Activated gamma-delta T cell treated with Interleukin-2 at 50 U/mL for 16 hours (primary cell): ENCODE data around the gene AIG1.
"Not testable (repeated sequence)": the region's sequence is repeated elsewhere in the genome, so short reads cannot be mapped to it uniquely, and the experiment has no call there.

Source experiments
- DNase-seq: peaks from one replicate; pipeline ENCODE4 v3.0.0-alpha.2; 2020

AIG1 gene

DNA sequence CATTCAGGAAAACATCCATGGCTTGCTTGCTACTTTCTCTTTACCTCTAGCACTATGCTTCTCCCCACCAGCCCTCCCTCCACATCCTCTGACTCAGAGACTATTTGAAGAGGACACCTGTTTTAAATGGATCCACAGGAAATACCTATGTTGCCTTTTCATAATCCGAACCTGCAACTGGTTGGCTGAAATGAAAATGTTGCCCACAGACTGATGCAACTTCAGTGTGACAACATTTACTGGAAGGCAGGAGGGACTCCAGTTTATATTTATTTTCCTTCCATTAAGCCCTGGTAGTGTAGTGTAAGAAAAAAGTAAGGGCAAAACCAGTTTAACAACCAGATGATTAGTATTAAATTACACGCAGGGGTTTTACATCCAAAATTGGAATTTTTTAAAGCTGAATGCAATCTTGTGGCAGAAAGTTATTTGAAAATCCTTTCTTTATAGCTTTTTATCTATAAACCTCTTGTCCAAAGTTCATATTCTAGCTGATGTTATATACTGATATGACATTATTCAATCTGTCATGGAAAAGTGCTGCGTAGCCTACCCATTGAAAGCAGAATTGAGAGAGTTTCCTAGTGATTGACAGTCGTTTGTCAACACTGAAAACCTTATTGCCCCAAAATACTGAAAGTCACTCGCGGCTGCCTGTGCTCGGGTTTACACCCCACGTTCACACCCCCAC, 881 bp upstream of the AIG1 start:
- DNase-seq = no peak

DNA sequence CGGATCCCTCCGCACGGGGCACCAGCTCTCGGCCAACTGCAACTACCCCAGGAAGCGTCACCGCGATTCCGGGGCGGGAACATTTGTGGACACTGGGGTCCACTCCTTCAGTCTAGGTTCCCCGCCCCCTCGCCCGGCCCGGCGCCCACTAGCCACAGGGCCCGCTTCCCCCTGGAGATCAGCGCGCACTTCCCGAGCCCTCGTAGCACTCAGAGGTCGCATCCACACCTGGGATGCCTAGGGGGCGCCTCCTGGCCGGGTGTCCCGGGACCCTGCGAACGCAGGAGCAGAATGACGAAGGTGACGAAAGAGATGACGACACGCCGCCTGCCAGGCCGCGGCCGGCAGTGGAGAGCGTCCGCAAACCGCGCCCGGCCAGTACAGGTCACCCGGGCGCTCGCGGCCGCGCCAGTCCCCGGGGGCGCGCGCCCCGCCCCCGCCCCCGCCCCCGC, 309 bp upstream of the AIG1 start:
- peak; percentile 67 for DNase-seq

DNA sequence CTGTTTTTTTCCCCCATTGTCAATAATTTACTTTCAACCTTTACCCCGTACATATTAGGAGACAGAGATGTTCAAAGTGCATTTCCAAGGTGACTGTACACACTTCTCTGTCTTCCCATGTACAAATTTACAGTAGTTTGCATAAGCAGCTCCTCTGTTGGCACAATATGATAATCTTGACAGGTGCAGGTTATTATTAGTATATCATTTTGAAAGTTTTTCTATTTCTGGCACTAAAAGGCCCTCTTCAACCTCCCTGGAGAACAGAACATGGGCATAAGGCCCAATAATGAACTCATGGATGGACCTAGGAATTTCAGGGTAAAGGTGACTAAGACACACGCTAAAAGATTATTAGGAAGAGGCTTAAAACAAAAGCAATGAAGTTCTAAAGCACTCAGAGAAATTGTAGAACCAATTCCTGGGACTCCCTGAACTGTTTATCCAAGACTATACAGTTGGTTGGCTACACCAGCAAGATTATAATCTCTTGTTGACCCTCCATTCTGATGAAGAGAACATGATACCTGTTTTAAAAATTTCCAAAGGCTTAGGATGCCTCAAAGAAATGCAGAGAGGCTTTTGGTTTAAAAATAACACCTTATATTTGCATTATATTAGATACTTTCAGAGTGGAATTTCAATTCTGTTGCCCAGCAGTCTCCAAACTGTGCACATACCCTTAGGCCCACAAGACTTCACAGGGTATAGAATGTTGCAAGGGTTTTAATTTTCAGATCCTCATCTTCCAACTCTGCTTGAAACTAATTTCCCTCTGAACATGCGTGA, 1.1 kb downstream of the AIG1 start:
- no peak for DNase-seq

DNA sequence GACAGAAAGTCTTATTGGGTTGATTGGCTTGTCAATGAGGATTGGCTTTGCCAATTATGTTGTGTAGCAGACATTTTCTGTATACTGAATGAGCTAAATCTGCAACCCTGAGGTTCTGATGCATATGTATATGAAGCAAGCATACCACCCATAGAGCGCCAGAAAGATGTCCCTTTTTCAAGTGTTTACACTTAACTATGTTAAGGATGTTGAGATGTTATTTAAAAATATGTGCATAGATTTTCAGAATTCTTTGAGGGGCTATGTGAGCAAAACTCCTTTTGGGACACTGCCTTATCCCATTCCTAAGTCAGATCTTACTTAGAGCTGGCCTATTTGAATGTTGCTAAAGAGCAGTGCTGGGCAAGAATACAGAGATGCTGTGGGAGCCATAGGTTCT, 1.9 kb downstream of the AIG1 start:
- no peak for DNase-seq

DNA sequence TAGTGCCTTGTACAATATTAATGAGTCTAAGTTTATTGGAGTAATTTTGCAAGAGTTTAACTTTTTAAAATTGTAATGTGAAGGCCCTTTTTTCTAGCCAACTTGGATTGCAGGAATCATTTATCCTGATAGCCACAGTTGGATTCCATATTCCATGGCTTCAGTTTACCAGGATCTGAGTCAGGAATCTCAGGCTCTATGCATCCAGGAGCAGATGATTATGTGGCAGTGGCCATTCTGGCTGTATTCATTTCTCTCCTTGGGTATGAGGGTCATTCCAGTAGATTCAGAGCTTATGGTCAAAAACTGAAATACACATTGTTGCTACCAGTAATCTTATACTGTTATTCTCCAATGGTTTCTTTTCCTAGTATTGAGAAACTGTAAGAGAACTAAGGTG, 2.9 kb downstream of the AIG1 start:
- DNase-seq = no peak

DNA sequence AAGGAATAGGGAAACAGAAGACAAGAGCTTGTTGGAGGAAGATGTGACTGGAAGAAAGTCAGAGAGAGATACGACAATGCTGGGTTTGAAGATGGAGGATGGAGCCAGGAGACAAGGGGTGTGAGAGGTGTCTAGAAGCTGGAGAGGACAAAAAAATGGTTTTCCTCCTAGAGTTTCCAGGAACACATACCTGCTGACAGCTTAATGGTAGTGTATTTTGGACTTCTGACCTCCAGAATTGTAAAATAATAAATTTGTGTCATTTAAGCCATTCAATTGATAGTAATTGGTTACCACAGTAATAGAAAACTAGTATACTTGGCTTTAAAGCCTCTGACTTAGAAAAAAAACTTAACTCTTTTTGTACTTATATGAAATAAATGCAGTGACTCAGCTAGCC, 3.6 kb downstream of the AIG1 start:
- no peak for DNase-seq

DNA sequence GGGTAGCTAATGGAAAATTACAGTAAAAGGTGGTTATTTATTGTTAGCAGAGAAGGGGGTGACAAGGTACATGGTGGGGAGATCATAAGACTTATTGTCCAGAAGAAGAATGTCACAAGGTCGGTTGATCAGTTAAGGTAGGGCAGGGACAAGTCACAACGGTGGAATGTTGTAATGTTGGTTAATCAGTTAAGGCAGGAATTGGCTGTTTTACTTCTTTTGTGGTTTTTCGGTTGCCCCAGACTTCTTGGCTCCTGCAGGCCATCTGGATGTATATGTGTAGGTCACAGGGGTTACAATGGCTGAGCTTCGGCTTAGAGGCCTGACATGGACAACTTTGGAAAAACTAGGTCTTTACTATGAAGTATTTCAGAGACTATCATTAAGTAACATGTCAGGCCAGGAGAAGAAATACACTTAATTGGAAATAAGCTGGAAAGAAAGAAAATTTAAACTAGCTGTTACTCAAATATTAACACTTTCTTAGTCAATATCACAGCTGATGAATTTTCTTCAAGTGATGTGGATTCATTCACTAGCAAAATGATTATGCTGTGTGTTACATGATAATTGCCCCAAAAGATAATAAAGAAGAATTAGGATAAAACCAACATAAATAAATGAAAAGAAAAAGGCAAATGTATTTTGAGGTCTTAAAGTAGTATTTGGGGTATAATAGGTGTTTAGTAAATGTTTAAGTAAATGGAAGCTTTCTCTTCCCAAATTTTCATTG, 4.4 kb downstream of the AIG1 start:
- DNase-seq = no peak

DNA sequence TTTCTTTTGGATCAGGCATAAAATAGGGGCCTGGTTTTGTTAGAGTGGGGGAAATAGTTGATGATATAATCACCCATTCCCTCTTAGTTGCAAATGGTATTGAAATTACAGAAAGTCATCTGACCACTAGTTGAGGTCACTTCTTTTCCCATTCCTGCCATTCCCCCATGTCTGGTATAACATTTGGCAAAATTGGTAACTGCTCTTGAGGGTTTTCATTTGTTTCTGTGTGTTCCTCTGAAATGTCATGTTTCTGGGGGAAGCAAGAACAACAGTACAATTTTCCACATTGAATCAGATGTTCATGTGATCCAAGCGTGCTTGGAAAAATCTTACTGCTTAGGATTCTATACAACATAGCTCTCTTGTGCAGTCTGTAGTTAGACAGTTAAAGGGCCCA, 7.3 kb downstream of the AIG1 start:
- no peak for DNase-seq

DNA sequence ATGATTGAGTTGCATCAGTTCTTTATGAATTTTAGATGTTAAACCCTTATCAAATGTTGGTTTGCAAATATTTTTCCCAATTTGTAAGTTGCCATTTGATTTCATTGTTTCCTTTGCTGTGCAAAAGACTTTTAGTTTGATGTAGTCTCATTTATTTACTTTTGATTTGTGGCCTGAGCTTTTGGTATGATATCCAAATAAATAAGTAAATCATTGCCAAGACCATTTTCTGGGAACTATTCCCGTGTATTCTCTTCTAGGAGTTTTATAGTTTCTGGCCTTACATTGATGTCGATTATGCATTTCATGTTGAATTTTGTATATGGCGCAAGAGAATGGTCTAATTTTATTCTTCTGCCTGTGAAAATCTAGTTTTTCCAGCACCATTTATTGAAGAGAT, 13.4 kb downstream of the AIG1 start:
- DNase-seq = no peak

DNA sequence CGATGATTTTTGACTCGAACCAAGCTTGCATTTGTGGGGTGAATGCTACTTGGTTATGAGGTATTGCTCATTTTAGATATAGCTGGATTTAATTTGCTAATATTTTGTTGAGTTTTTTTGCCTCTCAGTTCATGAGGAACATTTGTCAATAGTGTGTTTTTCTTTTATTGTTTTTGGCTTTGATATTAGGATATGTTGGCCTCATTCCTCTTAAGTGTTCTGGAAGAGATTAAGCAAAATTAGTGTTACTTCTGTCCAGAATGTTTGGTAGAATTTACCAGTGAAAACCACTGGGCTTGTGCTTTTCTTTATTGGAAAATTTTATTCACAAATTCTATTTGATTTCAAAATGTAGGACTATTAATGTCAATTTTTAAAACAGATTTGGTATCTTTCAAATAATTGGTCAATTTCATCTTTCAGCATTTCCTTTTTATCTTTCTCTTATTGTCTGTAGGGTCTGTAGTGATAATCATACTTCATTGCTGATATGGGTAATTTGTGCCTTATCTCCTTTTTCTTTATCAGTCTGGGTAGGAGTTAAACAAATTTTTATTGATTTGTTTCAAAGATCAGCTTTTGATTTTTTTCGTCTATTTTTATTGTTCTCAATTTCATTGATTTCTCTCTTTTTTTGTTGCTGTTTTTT, 14.1 kb downstream of the AIG1 start:
- DNase-seq = no peak

DNA sequence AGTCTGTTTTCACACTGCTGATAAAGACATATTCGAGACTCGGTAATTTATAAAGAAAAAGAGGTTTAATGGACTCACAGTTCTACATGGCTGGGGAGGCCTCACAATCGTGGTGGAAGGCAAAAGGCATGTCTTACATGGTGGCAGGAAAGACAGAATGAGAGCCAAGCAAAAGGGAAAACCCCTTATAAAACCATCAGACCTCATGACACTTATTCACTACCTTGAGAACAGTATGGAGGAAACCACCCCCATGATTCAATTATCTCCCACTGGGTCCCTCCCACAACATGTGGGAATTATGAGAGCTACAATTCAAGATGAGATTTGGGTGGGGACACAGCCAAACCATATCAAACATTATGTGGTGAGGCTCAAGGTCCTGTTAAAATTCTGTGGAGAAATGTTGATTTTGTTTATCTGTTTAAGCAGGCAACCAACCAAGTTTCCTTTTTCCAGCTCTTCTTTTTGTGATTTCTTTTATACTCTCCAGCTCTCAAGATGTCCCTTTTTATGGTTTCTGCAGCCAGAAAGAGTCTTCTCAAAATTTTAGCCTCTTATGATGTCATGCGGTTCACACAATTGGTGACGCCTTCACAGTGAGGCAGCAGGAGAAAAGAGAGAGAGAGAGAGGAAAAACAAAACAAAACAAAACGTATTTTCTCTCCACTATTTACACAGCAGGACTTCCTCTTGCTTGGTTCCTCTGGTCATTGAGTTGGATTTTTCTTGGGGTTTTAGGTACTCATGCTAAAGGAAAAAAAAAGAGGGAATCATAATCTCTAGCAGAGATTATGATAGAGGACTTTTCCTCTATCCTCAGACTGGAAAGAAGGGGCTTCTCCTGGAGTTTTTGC, 18.0 kb downstream of the AIG1 start:
- no peak for DNase-seq

DNA sequence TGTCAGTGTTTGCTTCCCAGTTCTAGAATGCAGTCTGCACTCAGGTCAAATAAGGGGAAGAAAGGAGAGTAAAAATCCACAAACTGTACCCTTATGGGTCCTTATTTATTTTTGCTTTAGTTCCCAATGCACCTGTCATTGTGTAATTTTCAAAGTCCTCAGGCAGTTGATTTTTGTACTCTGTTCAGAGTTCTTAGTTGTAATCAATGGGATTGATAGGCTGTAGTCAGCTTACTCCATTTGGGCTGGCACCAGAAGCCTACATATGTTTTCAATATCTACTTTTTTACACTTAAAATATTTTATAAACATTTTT, 18.6 kb downstream of the AIG1 start:
- no peak for DNase-seq

DNA sequence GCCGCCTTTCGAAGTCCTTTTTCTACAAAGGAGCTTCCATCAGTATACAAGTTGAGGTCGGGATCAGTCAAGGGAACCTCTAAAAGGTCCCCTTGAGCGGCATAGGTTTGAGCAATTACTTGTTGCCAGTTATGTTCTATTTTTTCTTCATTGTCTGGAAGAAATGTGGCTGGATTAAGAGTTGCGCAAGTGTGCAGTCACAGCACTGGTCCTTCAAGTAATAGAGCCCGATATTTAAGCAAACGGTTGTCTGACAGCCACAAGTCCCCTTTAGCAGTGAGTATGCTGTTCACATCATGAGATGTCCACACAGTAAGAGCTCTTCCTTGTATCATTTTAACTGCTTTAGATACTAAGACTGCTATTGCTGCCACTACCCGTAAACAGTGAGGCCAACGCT, 21.6 kb downstream of the AIG1 start:
- not testable (repeated sequence) for DNase-seq

DNA sequence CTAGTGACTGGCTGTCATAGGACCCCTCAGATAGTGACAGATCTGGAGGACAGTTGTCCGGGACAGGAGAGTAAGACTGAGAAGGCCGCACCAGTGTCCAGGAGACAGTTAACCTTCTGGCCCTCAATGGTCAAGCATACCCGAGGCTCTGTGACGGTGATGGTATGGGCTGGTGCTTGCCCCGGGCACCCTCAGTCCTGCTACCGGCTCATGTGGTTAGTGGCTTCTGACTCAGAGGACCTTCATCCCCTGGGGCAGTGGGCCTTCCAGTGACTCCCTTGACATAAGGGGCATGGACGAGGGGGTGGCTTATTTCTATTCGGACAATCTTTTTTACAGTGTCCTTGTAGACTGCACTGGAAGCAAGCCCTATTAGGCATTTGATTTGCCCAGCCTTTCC, 23.3 kb downstream of the AIG1 start:
- not testable (repeated sequence) for DNase-seq

DNA sequence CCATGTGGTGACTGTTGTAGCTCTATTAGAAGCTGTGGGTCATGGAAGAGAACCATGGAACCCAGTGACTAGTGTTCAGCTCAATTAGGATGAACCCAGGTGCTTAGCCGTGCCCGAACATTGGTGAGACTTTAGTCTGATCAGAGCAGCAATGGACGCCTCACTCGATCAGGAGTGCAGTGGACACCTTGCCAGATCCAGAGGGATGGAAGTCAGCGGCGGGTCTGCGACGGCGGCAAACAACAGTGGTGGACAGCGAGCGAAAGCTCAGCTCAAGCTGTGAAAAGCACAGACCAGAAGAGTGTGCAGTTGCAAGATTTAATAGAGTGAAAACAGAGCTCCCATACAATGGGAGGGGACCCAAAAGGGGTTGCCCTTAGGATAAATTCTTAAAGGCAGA, 26.6 kb downstream of the AIG1 start:
- not testable (repeated sequence) for DNase-seq

DNA sequence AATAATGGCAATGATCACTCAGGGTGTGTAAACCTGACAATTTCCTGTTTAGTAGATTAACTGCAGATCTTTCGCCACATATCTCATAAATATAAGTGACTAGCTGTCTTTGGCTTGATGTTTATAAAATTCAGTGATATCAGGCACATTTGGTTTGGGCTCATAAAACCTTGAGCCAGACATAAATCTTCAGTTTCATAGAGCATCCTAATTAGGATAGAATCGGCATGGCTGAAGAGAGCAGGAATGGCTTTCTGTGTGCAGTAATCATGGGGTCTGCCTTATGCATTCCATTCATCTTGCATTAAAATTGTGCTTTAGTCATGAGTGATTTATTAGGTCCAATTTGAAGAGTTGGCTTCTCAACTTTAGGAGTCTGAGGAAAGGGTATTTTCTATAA, 27.2 kb downstream of the AIG1 start:
- no peak for DNase-seq

DNA sequence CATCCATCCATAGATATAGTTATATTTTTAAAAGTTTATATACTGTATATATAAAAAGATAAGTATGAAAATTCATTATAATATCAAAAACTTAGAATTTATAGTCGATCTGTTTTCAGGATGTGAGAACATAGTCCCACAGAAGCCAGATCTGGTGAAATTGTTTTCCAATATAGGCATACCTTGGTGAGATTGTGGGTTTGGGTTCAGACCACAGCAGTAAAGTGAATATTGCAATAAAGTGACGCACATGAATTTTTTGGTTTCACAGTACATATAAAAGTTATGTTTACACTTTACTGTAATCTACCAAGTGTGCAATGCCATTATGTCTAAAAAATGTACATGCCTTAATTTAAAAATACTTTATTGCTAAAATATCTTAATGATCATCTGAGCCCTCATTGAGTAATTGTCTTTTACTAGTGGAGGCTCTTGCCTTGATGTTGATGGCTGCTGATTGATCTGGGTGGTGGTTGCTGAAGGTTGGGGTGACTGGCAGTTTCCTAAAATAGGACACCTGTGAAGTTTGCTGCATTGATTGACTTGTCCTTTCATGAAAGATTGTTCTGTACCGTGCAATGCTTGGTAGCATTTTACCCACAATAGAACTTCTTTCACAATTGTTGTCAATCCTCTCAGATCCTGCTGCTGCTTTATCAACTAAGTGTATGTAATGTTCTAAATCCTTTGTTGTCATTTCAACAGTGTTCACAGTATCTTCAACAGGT, 29.8 kb downstream of the AIG1 start:
- no peak for DNase-seq

DNA sequence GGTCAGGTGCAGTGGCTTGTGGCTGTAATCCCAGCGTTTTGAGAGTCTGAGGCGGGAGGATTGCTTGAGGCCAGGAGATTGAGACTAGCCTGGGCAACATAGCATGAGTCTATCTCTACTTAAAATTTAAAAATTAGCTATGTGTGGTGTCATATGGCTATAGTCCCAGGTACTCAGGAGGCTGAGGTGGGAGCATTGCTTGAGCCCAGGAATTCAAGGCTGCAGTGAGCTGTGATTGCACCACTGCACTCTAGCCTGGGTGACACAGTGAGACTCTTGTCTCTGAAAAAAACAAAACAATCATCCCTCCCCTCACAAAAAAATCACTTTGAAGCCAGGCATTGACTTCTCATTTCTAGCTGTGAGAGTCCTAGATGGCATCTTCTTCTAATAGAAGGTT, 32.1 kb downstream of the AIG1 start:
- DNase-seq = no peak

DNA sequence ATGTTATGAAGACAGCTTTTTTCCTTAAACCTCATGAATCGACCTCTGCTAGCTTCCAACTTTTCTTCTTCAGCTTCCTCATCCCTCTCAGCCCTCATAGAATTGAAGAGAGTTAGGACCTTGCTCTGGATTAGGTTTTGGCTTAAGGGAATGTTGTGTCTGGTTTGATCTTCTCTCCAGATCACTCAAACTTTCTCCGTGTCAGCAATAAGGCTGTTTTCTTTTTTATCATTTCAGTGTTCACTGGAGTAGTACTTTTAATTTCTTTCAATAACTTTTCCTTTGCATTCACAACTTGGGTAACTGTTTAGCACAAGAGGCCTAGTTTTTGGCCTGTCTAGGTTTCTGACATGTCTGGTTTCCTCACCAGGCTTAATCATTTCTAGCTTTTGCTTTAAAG, 32.6 kb downstream of the AIG1 start:
- no peak for DNase-seq

DNA sequence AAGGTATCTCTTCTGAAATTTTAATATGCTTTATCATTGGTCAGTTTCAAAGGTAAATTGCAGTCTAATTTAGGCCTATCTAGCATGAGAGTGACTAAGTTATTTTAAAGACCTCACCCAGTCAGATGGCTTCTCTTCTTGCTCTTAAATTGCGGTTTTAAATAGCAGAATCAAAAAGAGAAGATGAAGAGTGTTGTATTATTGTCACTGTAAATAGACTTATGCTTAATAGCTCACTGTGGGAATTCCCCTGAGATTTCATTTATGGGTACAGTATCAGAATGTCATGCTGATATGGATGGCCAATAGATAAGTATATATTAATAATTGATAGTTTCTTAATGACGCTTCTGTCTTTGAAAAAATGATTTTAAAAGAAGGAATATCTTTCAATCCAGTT, 35.7 kb downstream of the AIG1 start:
- no peak for DNase-seq

DNA sequence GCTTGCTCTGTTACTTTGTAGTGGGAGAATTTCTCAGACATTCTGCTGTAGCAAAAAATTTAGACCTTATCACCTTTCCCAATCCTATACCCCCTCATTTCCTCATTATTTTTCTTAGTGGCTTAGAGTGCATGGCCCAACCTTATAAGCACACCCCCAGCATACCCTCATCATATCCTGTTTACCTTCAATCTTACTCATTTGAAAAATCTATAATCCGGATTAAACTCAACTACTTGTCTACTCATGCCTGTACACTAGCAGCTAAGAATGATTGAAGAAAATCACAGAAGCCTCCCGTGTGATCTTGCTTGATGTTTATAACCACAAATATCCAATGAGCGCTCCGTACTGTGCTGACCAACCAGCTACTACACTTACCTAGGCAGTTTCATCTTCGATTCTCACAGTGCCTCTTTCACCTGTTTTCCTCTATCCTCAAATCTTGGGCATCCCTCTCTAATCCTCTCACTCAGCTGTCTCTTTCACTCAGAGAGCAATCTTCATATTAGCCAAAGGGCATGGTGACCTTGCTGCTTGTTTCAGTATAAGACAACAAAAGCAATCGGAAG, 36.6 kb downstream of the AIG1 start:
- DNase-seq = no peak
